BLaER1 treated with 17β-estradiol and CSF1 and Interleukin-3, amounts not matched to agents 10 nM and 100 nM (cell line): ENCODE data around the gene CD59.

Experiments used
- H3K27ac ChIP-seq, 11 experiments: shearing (Covaris generic); formaldehyde crosslinking; 2 replicates each; pipeline ENCODE4 v1.8.1; 2022
- H3K27me3 ChIP-seq, 11 experiments: shearing (Covaris generic); formaldehyde crosslinking; 2 replicates each; pipeline ENCODE4 v1.8.1; 2022
- H3K36me3 ChIP-seq, 11 experiments: shearing (Covaris generic); formaldehyde crosslinking; 2 replicates each; pipeline ENCODE4 v1.8.1; 2022
- H3K4me1 ChIP-seq, 10 experiments: shearing (Covaris generic); formaldehyde crosslinking; 2 replicates each; pipeline ENCODE4 v1.8.1; 2022
- H3K4me2 ChIP-seq, 11 experiments: shearing (Covaris generic); formaldehyde crosslinking; 2 replicates each; pipeline ENCODE4 v1.8.1; 2022
- H3K4me3 ChIP-seq, 10 experiments: shearing (Covaris generic); formaldehyde crosslinking; 2 replicates each; pipeline ENCODE4 v1.8.1; 2022
- H3K9ac ChIP-seq, 11 experiments: shearing (Covaris generic); formaldehyde crosslinking; 2 replicates each; pipeline ENCODE4 v1.8.1; 2022
- H3K9me3 ChIP-seq, 11 experiments: shearing (Covaris generic); formaldehyde crosslinking; replicated peaks in 1 of 11; 2 replicates each; pipeline ENCODE4 v1.8.1; 2022
- H4K20me1 ChIP-seq, 11 experiments: shearing (Covaris generic); formaldehyde crosslinking; 2 replicates each; pipeline ENCODE4 v1.8.1; 2022
- Cebpa-rat ChIP-seq, 11 experiments: shearing (Covaris generic); IDR thresholded peaks; 2 replicates each; pipeline ENCODE4 v1.8.1; 2022

CD59 gene

GRCh38 chr11:33658195-33658900 is 77.9 kb downstream of the CD59 start:
- H3K9ac ChIP-seq = no peak overlapping the region
- no peaks in the 10 kb centered on the region for H4K20me1 ChIP-seq
- H3K36me3 ChIP-seq = no peaks in the 10 kb centered on the region
- no peaks in the 10 kb centered on the region for H3K4me1 ChIP-seq
- H3K27ac ChIP-seq = no peak overlapping the region
- H3K27me3 ChIP-seq = no peaks in the 10 kb centered on the region
- no peak for TF ChIP-seq Cebpa-rat (IDR thresholded peaks at IDR 0.05)
- H3K4me3 ChIP-seq = no peak overlapping the region
- no peaks in the 10 kb centered on the region; a peak in 1 of 22 replicates for H3K9me3 ChIP-seq
- no peak overlapping the region for H3K4me2 ChIP-seq

GRCh38 chr11:33657757-33658156 is 78.5 kb downstream of the CD59 start:
- H3K4me3 ChIP-seq = no peak overlapping the region
- H3K4me1 ChIP-seq = no peaks in the 10 kb centered on the region
- no peaks in the 10 kb centered on the region; a peak in 1 of 22 replicates for H3K9me3 ChIP-seq
- H3K27me3 ChIP-seq = no peaks in the 10 kb centered on the region
- H3K9ac ChIP-seq = no peak overlapping the region
- TF ChIP-seq Cebpa-rat (IDR thresholded peaks at IDR 0.05) = no peak
- no peak overlapping the region for H3K27ac ChIP-seq
- H3K4me2 ChIP-seq = no peak overlapping the region
- H4K20me1 ChIP-seq = no peaks in the 10 kb centered on the region
- H3K36me3 ChIP-seq = no peaks in the 10 kb centered on the region

- no peaks in the 10 kb centered on the region for H4K20me1 ChIP-seq
- no peak overlapping the region for H3K4me2 ChIP-seq
- H3K9me3 ChIP-seq = no peaks in the 10 kb centered on the region; a peak in 1 of 22 replicates
- H3K36me3 ChIP-seq = no peaks in the 10 kb centered on the region
- no peak for TF ChIP-seq Cebpa-rat (IDR thresholded peaks at IDR 0.05)
- H3K4me1 ChIP-seq = no peaks in the 10 kb centered on the region
- H3K27ac ChIP-seq = no peak overlapping the region
- H3K9ac ChIP-seq = no peak overlapping the region
- no peak overlapping the region for H3K4me3 ChIP-seq
- no peaks in the 10 kb centered on the region for H3K27me3 ChIP-seq
Measured at GRCh38 chr11:33656768-33657167, 79.5 kb downstream of the CD59 start.

GRCh38 chr11:33655842-33656600 is 80.2 kb downstream of the CD59 start:
- no peak overlapping the region for H3K4me2 ChIP-seq
- no peaks in the 10 kb centered on the region; a peak in 1 of 22 replicates for H3K9me3 ChIP-seq
- no peaks in the 10 kb centered on the region for H4K20me1 ChIP-seq
- no peak overlapping the region for H3K27ac ChIP-seq
- H3K27me3 ChIP-seq = no peaks in the 10 kb centered on the region
- no peak overlapping the region for H3K4me3 ChIP-seq
- H3K9ac ChIP-seq = no peak overlapping the region
- H3K4me1 ChIP-seq = no peaks in the 10 kb centered on the region
- no peak for TF ChIP-seq Cebpa-rat (IDR thresholded peaks at IDR 0.05)
- H3K36me3 ChIP-seq = no peaks in the 10 kb centered on the region

GRCh38 chr11:33654594-33654993 is 81.6 kb downstream of the CD59 start:
- no peak overlapping the region for H3K9ac ChIP-seq
- H3K36me3 ChIP-seq = no peaks in the 10 kb centered on the region
- H4K20me1 ChIP-seq = no peaks in the 10 kb centered on the region
- no peak overlapping the region for H3K27ac ChIP-seq
- H3K9me3 ChIP-seq = no peaks in the 10 kb centered on the region; a peak in 1 of 22 replicates
- no peaks in the 10 kb centered on the region for H3K27me3 ChIP-seq
- no peak for TF ChIP-seq Cebpa-rat (IDR thresholded peaks at IDR 0.05)
- H3K4me3 ChIP-seq = no peak overlapping the region
- H3K4me1 ChIP-seq = no peaks in the 10 kb centered on the region
- H3K4me2 ChIP-seq = no peak overlapping the region
